Measurements from ENCODE around the gene ATP5IF1.

DNA sequence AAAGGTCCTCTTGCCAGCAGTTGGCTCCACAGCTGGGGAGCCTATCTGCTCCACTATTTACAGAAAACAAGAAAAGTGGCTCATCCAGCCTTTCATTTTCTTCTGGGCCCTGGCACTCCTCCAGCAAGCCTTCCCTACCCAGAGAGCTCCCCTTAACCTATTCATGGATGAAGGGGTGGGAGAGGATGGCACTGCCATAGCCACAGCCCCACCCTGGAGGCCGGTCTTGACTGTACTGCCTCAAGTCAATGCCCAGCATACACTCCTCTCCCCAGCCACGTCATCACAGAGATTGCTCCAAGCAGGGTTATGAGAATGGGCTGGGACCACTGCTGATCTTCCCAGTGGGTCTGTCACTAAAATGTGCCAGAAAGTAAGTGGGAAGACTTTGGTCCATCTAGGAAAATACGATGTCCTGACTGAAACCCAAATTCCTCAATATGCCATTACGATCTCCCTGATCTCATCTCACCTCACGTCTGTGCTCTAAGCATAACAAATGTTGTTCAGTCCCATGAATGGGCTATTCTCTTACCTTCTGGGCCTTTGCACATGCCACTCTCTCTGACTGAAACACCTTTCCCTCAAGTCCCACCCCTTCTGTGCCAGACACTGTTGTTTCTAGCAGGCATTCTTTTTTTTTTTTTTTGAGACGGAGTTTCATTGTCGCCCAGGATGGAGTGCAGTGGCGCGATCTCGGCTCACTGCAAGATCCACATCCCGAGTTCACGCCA lies 38.1 kb upstream of the ATP5IF1 start:
- TF ChIP-seq FOXP2 (optimal IDR thresholded peaks at IDR 0.05; ENCODE audit: borderline replicate concordance, extremely low read depth, extremely low read length, insufficient read depth) (no peak), POLR2AphosphoS5 (IDR thresholded peaks at IDR 0.05; ENCODE audit: low read depth, low read length) (no peak), TAF1 (IDR thresholded peaks at IDR 0.05; ENCODE audit: borderline replicate concordance, insufficient read depth, low read length) (no peak)
